ENCODE results near the gene ITPRID1.

Gene ITPRID1

GRCh38 chr7:31695859-31696614, 182.1 kb downstream of the ITPRID1 start:
- DNase-seq (ENCODE audit: low read depth): no peak

- DNase-seq (ENCODE audit: low read depth): no peak
These were observed 185.2 kb downstream of the ITPRID1 start for GRCh38 chr7:31699050-31699449.

DNA sequence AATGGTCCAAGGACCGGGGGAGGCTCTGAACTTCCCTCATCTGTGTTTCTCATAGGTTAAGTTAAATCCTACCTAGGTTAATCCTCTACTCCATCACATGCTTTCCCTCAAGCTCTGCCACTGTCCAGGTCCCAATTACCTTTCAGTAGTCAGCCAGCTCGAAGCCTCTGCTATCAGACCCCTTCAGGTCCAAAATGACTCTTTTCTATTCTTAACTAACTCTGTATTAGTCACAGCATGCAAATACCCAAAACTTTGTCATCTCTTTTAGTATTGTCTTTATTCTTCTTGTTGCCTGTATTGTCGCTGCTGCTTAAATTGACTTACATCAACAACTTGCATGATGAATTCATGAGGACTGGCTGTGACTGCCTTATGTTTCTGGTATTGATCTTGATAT, 188.5 kb downstream of the ITPRID1 start:
- DNase-seq (ENCODE audit: low read depth): no peak

DNA sequence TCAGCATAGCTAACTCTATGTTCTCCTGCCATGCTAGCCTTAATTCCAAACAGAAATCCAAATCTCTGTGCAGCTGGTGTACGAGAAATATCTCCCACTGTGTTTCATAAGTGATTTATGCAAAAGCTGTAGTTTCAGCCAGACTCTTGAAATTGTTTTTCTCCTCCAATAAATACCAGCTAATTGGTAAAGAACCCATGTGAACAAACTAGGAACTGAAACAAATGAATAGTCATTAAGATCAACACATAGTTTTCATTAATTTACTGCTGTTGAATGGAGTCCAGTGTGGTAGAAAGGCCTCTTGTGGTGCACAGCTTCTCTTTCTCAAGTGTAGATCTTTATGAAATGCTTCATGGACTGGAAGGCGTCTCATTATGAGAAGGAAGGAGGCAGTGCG, 191.5 kb downstream of the ITPRID1 start:
- DNase-seq (ENCODE audit: low read depth): no peak

DNA sequence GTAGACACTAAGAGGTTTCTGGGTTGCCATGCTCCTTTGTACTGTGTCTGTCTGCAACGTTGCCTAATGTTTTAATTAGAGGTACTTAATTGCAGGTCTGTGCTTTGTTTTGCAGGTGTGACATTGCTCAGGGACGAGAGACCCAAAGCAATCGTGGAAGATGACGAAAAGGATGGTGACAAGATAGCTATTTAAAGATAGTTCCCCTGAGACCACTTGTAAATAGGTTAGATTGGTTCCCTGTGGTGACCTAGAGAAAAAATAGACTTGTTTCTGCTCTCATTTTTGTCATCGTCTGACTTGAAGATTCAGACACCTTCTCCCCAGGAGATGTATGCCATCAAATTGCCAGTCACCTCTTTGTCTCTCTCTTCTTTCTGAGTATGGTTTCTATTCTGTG, 193.2 kb downstream of the ITPRID1 start:
- no peak for DNase-seq (ENCODE audit: low read depth)

Data from fibroblast of gingiva (primary cell).